H9 (cell line): Measurements from ENCODE around the gene ZNF474. TPM values are rescaled to one million over a fixed set of nuclear protein-coding genes. Genes with fewer than 3 reads are reported as not detected.

ENCODE experiments used
- DNase-seq: peaks from one replicate; pipeline ENCODE4 v3.0.0-alpha.2; 2017
- H2AFZ ChIP-seq: one replicate; pipeline ENCODE4 v1.6.1; 2013; ENCODE audit warnings: mild to moderate bottlenecking, low read length, control low read depth, moderate library complexity
- H2AK5ac ChIP-seq: 2 replicates; pipeline ENCODE4 v1.6.1; 2013; ENCODE audit warnings: low read length, control low read depth, mixed read lengths; ENCODE audit not compliant: insufficient read length
- H2BK120ac ChIP-seq: one replicate; pipeline ENCODE4 v1.6.1; 2013; ENCODE audit warnings: low read depth, mild to moderate bottlenecking, low read length, control low read depth, inconsistent platforms; ENCODE audit not compliant: poor library complexity, severe bottlenecking
- H2BK12ac ChIP-seq: 2 replicates; pipeline ENCODE4 v1.6.1; 2013; ENCODE audit warnings: low read length, control low read depth, mixed read lengths, low read depth; ENCODE audit not compliant: insufficient read length
- H2BK15ac ChIP-seq: 2 replicates; pipeline ENCODE4 v1.6.1; 2013; ENCODE audit warnings: low read depth, low read length, control low read depth
- H2BK20ac ChIP-seq: one replicate; pipeline ENCODE4 v1.6.1; 2013; ENCODE audit warnings: low read depth, mild to moderate bottlenecking, low read length, control low read depth, inconsistent platforms; ENCODE audit not compliant: poor library complexity, severe bottlenecking
- H2BK5ac ChIP-seq: 2 replicates; pipeline ENCODE4 v1.6.1; 2013; ENCODE audit warnings: low read length, control low read depth, mixed read lengths; ENCODE audit not compliant: insufficient read length
- H3K14ac ChIP-seq: 2 replicates; pipeline ENCODE4 v1.6.1; 2013; ENCODE audit warnings: low read length, control low read depth; ENCODE audit not compliant: insufficient read depth
- H3K18ac ChIP-seq: 2 replicates; pipeline ENCODE4 v1.6.1; 2013; ENCODE audit warnings: low read depth, mild to moderate bottlenecking, mixed read lengths, low read length, control low read depth; ENCODE audit not compliant: insufficient read length
- H3K23ac ChIP-seq: 2 replicates; pipeline ENCODE4 v1.6.1; 2013; ENCODE audit warnings: low read length, control low read depth, mixed read lengths, low read depth; ENCODE audit not compliant: insufficient read length
- H3K23me2 ChIP-seq: 2 replicates; pipeline ENCODE4 v1.6.1; 2013; ENCODE audit warnings: low read depth, mild to moderate bottlenecking, mixed read lengths, low read length, control low read depth; ENCODE audit not compliant: insufficient read length, poor library complexity, severe bottlenecking
- H3K27ac ChIP-seq: 2 replicates; pipeline ENCODE4 v1.5.1; 2013; ENCODE audit warnings: low read length, control low read depth, mixed read lengths, low read depth; ENCODE audit not compliant: insufficient read length
- H3K27me3 ChIP-seq: 2 replicates; pipeline ENCODE4 v1.6.1; 2013; ENCODE audit warnings: low read length, control low read depth, inconsistent platforms; ENCODE audit not compliant: insufficient read depth
- H3K4ac ChIP-seq: 2 replicates; pipeline ENCODE4 v1.6.1; 2013; ENCODE audit warnings: low read depth, mild to moderate bottlenecking, control low read depth, inconsistent platforms, low read length, moderate library complexity
- H3K4me1 ChIP-seq: 2 replicates; pipeline ENCODE4 v1.6.1; 2013; ENCODE audit warnings: low read length, control low read depth, inconsistent platforms; ENCODE audit not compliant: insufficient read depth
- H3K4me2 ChIP-seq: 2 replicates; pipeline ENCODE4 v1.6.1; 2013; ENCODE audit warnings: low read length, control low read depth, mixed read lengths; ENCODE audit not compliant: insufficient read length, insufficient read depth
- H3K56ac ChIP-seq: 2 replicates; pipeline ENCODE4 v1.6.1; 2013; ENCODE audit warnings: low read depth, mild to moderate bottlenecking, mixed read lengths, low read length, control low read depth; ENCODE audit not compliant: insufficient read length
- H3K79me1 ChIP-seq: 2 replicates; pipeline ENCODE4 v1.6.1; 2013; ENCODE audit warnings: low read depth, mild to moderate bottlenecking, moderate library complexity, low read length, control low read depth, inconsistent platforms; ENCODE audit not compliant: insufficient read depth, poor library complexity, severe bottlenecking
- H3K79me2 ChIP-seq: 2 replicates; pipeline ENCODE4 v1.6.1; 2013; ENCODE audit warnings: low read length, control low read depth, inconsistent platforms; ENCODE audit not compliant: insufficient read depth
- H3K9ac ChIP-seq: 2 replicates; pipeline ENCODE4 v1.6.1; 2013; ENCODE audit warnings: low read length, control low read depth, mixed read lengths; ENCODE audit not compliant: insufficient read length; ENCODE audit errors: extremely low read depth
- H3K9me3 ChIP-seq: one replicate; pipeline ENCODE4 v1.6.1; 2013; ENCODE audit warnings: low read depth, low read length, inconsistent platforms; ENCODE audit not compliant: control insufficient read depth
- H3T11ph ChIP-seq: one replicate; pipeline ENCODE4 v1.6.1; 2013; ENCODE audit warnings: mild to moderate bottlenecking, low read length, control low read depth, inconsistent platforms
- H4K20me1 ChIP-seq: one replicate; pipeline ENCODE4 v1.6.1; 2013; ENCODE audit not compliant: control insufficient read depth, insufficient read length, insufficient read depth
- H4K5ac ChIP-seq: 2 replicates; pipeline ENCODE4 v1.6.1; 2013; ENCODE audit warnings: low read depth, mild to moderate bottlenecking, mixed read lengths, low read length, control low read depth; ENCODE audit not compliant: insufficient read length
- H4K8ac ChIP-seq: replicated peaks from 2 replicates; pipeline ENCODE4 v1.6.1; 2013; ENCODE audit warnings: low read length, control low read depth, mixed read lengths, low read depth; ENCODE audit not compliant: insufficient read length
- H4K91ac ChIP-seq: 2 replicates; pipeline ENCODE4 v1.6.1; 2013; ENCODE audit warnings: low read depth, mild to moderate bottlenecking, moderate library complexity, mixed read lengths, low read length, control low read depth; ENCODE audit not compliant: insufficient read length
- H3K27ac Mint-ChIP-seq, 3 experiments: 2 replicates in 2 of 3; 3 replicates in 1 of 3; pipeline ENCODE4 v1.8.0; 2020 to 2021; ENCODE audit warnings: mixed read lengths in 3 of 3, mild to moderate bottlenecking in 1 of 3, moderate library complexity in 1 of 3
- H3K27me3 Mint-ChIP-seq: 2 replicates; pipeline ENCODE4 v1.8.0; 2021; ENCODE audit warnings: low read depth, mild to moderate bottlenecking, moderate library complexity, mixed read lengths
- H3K36me3 Mint-ChIP-seq, 3 experiments: 2 replicates in 2 of 3; 3 replicates in 1 of 3; pipeline ENCODE4 v1.8.0; 2020 to 2021; ENCODE audit warnings: low read depth in 3 of 3, mixed read lengths in 3 of 3; ENCODE audit not compliant: insufficient read depth in 1 of 3
- H3K4me1 Mint-ChIP-seq, 2 experiments: 2 replicates each; pipeline ENCODE4 v1.8.0; 2020; ENCODE audit warnings: mixed read lengths in 2 of 2
- H3K4me3 Mint-ChIP-seq, 2 experiments: 2 replicates in 1 of 2; 3 replicates in 1 of 2; pipeline ENCODE4 v1.8.0; 2020 to 2021; ENCODE audit warnings: mild to moderate bottlenecking in 2 of 2, mixed read lengths in 2 of 2, moderate library complexity in 1 of 2
- H3K9me3 Mint-ChIP-seq, 2 experiments: 2 replicates in 1 of 2; 3 replicates in 1 of 2; pipeline ENCODE4 v1.8.0; 2020; ENCODE audit warnings: mild to moderate bottlenecking in 2 of 2, mixed read lengths in 2 of 2, moderate library complexity in 1 of 2
- WGBS: extraction: QIAGEN DNeasy Blood & Tissue Kit; methylation state at CpG from one replicate; pipeline ENCODE4 v1.1.7; 2013; ENCODE audit warnings: missing lambda C conversion rate, low lambda C conversion rate, mixed read lengths; ENCODE audit not compliant: insufficient read length; ENCODE audit errors: extremely low coverage; 5-methylcytosine and 5-hydroxymethylcytosine counted together
- total RNA-seq: library from RNA; stranded (reverse); gene quantifications from 2 replicates; pipeline ENCODE4 v1.2.1, GENCODE V29; 2021
- TF ChIP-seq, protein P1 (sequence below): fragments of 200-600 bp; sonication (generic); conservative IDR thresholded peaks from 3 replicates; pipeline ENCODE4 v1.8.0; 2021; ENCODE audit warnings: antibody characterized with exemption, mild to moderate bottlenecking

Gene ZNF474
- total RNA-seq, 1 experiment from 2014 or later, result not detected

DNA sequence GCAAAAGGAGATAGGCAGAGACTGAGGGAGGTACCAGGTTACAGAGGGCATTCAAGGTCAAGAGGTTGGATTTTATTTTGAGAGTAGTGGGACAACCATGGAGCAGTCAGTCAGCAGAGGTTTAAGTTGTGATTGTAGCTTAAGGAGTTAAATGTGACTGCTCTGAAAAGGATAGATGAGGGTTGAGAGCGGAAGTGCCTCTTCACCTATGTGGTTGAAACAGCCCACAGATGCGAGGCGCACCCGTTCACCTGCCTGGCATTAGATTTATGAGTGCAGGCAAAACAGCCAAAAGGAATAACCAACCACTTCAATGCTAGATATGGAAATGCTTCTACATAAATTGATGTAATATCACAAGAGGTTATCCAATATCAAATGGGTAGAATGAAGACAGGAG, 8.4 kb downstream of the ZNF474 start:
- no peaks in the 10 kb centered on the region for H3K36me3 Mint-ChIP-seq
- Histone ChIP-seq H2BK5ac (no peak overlapping the region), H3K23ac (no peak overlapping the region), H2BK15ac (no peak overlapping the region), H3K79me1 (no peaks in the 10 kb centered on the region), H3K18ac (no peak overlapping the region), H4K5ac (no peak overlapping the region), H4K20me1 (no peaks in the 10 kb centered on the region), H3K27ac (no peak overlapping the region), H2AFZ (no peak overlapping the region), H3K4ac (no peak overlapping the region), H3K9me3 (no peaks in the 10 kb centered on the region), H2BK20ac (no peak overlapping the region), H3K23me2 (no peaks in the 10 kb centered on the region), H2BK12ac (no peak overlapping the region), H3K27me3 (no peaks in the 10 kb centered on the region), H3T11ph (no peak overlapping the region), H3K56ac (no peak overlapping the region), H3K4me1 (no peaks in the 10 kb centered on the region), H3K14ac (no peak overlapping the region), H3K9ac (no peak overlapping the region), H4K91ac (no peak overlapping the region), H3K79me2 (no peaks in the 10 kb centered on the region), H4K8ac (no peak overlapping the region), H3K4me2 (no peak overlapping the region), H2BK120ac (no peak overlapping the region), H2AK5ac (no peak overlapping the region)
- TF ChIP-seq, protein P1, sequence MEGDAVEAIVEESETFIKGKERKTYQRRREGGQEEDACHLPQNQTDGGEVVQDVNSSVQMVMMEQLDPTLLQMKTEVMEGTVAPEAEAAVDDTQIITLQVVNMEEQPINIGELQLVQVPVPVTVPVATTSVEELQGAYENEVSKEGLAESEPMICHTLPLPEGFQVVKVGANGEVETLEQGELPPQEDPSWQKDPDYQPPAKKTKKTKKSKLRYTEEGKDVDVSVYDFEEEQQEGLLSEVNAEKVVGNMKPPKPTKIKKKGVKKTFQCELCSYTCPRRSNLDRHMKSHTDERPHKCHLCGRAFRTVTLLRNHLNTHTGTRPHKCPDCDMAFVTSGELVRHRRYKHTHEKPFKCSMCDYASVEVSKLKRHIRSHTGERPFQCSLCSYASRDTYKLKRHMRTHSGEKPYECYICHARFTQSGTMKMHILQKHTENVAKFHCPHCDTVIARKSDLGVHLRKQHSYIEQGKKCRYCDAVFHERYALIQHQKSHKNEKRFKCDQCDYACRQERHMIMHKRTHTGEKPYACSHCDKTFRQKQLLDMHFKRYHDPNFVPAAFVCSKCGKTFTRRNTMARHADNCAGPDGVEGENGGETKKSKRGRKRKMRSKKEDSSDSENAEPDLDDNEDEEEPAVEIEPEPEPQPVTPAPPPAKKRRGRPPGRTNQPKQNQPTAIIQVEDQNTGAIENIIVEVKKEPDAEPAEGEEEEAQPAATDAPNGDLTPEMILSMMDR, result no peak
- no peaks in the 10 kb centered on the region for H3K27me3 Mint-ChIP-seq
- no peak overlapping the region for H3K4me3 Mint-ChIP-seq
- DNase-seq, result no peak
- H3K4me1 Mint-ChIP-seq, result no peaks in the 10 kb centered on the region
- no CpG with 5 or more reads among the region's 4 CpGs for WGBS
- H3K27ac Mint-ChIP-seq, result peak overlapping the region in 1 of 3 experiments; percentile 3; a peak in 1 of 7 replicates
- H3K9me3 Mint-ChIP-seq, result no peaks in the 10 kb centered on the region
